Natural killer cell treated with Interleukin-12 subunit alpha and Interleukin-12 subunit beta and Interleukin-15 and Interleukin-18, amount 100 ng/mL, for 72 hours (primary cell): Measurements from ENCODE around the gene TBXAS1. TPM values are rescaled to one million over a fixed set of nuclear protein-coding genes. Genes with fewer than 3 reads are reported as not detected.

Experiments
- ATAC-seq, 2 donors: fragments of 150-1000 bp; cut with Tn5 transposase in 1 of 2; sonication (Bioruptor Pico), chemical (Tn5 transposase) in 1 of 2; 2 replicates each; pipeline ENCODE4 v1.10.0; 2021
- DNase-seq: peaks from one replicate; pipeline ENCODE4 v3.0.0; 2022; ENCODE audit warnings: low spot score
- H3K27ac Mint-ChIP-seq, 2 donors: 1 replicate in 1 of 2; 2 replicates in 1 of 2; pipeline ENCODE4 v1.8.0; 2022; ENCODE audit warnings: mixed read lengths in 2 of 2, mild to moderate bottlenecking in 1 of 2, moderate library complexity in 1 of 2
- H3K27me3 Mint-ChIP-seq, 2 donors: 1 replicate in 1 of 2; 2 replicates in 1 of 2; pipeline ENCODE4 v1.8.0; 2022; ENCODE audit warnings: mixed read lengths in 2 of 2
- H3K36me3 Mint-ChIP-seq: one replicate; pipeline ENCODE4 v1.8.0; 2022; ENCODE audit warnings: mixed read lengths
- H3K4me1 Mint-ChIP-seq, 2 donors: 1 replicate in 1 of 2; 2 replicates in 1 of 2; pipeline ENCODE4 v1.8.0; 2022; ENCODE audit warnings: low read depth in 2 of 2, mixed read lengths in 2 of 2, mild to moderate bottlenecking in 1 of 2
- H3K4me3 Mint-ChIP-seq: one replicate; pipeline ENCODE4 v1.8.0; 2022; ENCODE audit warnings: mixed read lengths
- H3K9me3 Mint-ChIP-seq: 2 replicates; pipeline ENCODE4 v1.8.0; 2022; ENCODE audit warnings: mixed read lengths
- total RNA-seq, 2 donors: library from RNA; stranded (reverse); gene quantifications; one replicate each; pipeline ENCODE4 v1.2.3, GENCODE V29; 2022

The TBXAS1 gene
- total RNA-seq, 2 donors from 2014 or later: 104 to 130 TPM

DNA sequence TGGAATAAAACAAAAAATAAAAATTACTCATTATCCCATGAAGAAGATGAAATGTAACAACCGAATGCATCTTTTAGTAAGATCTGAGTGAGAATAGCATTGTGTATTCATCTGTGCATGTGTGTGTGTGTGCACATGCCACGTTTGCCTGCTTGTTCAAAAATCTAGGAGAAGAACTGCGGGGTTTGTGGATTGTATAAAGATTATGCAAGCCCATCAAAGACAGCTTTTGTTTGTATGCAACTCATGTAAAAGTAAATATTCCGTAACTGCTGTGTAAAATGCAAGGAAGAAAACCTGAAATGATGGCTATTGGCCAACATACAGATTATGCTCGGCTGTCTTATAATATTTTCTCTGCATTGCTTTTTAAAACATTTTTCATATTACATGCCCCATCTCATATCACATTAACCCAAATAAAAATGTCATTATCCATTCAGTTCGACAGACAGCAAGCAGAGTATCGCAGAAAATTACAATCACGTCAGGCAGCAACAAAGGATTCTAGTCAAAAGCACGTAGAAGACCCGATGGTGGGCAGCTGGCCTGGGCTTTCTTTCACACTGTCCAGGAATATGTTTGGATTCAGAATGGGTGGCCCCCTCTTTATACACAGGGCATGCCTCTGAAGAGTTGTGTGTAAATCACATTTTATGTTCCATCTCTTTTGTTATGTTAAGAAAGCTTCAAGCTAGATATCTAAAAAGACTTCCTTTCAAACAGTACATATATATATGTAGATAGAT lies 119.7 kb downstream of the TBXAS1 start:
- ATAC-seq (no peak), DNase-seq (no peak)
- peaks cover 25 to 44% of the 10 kb centered on the region in 2 donors for H3K4me1 Mint-ChIP-seq
- no peaks in the 10 kb centered on the region for H3K27me3 Mint-ChIP-seq
- H3K4me3 Mint-ChIP-seq: no peak overlapping the region
- peaks cover 42% of the 10 kb centered on the region for H3K36me3 Mint-ChIP-seq
- H3K27ac Mint-ChIP-seq: peak overlapping the region in 1 of 2 donors; percentile 24
- H3K9me3 Mint-ChIP-seq: peaks cover 21% of the 10 kb centered on the region

DNA sequence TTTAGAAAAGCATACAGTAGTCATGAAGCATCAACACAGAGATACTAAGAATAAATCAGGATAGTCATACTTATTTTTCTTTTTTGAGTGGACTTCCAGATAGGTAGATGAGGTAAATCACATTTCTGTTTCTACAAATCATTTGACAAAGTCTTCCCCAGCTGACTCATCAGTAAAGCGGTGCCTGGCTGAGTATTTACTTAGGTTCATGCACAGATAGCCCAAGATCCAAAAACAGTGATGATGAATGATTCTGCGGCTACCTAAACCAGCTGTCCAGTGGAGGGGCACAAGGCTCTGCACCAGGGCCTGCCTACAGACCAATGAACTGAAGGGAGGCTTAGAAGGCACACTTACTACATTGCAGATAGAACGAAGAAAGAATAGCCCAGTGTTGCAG lies 120.6 kb downstream of the TBXAS1 start:
- H3K27ac Mint-ChIP-seq: peak overlapping the region in 1 of 2 donors; percentile 24
- ATAC-seq (no peak), DNase-seq (no peak)
- H3K4me3 Mint-ChIP-seq: no peak overlapping the region
- peaks cover 25 to 39% of the 10 kb centered on the region in 2 donors for H3K4me1 Mint-ChIP-seq
- peaks cover 35% of the 10 kb centered on the region for H3K36me3 Mint-ChIP-seq
- peaks cover 17% of the 10 kb centered on the region for H3K9me3 Mint-ChIP-seq
- no peaks in the 10 kb centered on the region for H3K27me3 Mint-ChIP-seq

DNA sequence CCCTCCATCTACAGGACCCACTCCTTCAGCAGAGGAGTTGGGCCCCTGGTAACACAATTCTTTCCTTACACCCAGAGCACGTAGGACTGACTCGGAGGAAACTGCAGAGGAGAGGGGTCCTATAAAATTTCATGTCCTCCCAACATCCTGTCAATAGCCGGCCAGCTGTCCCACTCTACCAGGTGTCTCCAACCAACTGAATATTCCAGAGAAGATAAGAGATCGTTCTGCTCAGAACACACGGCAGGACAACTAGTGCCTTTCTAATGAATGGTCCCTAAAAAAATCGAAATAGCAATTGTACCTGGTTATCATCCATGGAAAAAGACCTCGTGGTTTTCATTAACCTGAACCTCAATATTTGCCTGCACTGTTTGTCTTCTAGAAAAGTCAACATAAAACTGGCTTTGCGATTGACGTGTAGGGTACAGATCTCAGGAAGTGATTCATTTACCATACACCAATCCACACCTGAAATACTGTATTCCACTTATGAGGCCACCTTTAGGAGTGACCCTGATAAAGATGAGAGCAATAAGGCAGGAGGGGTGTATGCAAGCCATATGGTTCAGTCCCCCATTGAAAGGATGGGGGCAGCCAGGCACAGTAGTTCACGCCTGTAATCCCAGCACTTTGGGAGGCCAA lies 121.9 kb downstream of the TBXAS1 start:
- peak overlapping the region in 1 of 2 donors; percentile 82 for H3K27ac Mint-ChIP-seq

DNA sequence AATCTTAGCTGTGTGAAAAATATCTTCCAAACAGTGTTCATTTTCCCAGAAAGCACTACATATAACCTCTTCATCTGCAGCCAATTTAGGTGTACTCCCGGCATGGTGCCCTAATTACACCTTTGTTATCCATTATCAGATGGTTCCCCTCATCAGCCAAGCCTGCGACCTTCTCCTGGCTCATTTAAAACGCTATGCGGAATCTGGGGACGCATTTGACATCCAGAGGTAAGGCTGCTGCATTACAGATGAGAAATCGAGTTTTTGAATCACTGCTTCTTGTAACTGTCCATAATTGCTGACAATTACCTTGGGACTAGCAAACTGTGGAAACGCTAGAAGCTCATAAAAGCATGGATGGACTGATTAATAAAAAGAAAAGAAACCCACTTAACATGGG lies 124.2 kb downstream of the TBXAS1 start:
- H3K9me3 Mint-ChIP-seq: no peaks in the 10 kb centered on the region
- H3K27me3 Mint-ChIP-seq: no peaks in the 10 kb centered on the region
- DNase-seq: no peak
- no peak overlapping the region for H3K4me3 Mint-ChIP-seq
- peaks cover 9% of the 10 kb centered on the region for H3K36me3 Mint-ChIP-seq
- peak overlapping the region; percentile 6 to 45 for H3K27ac Mint-ChIP-seq
- peaks cover 5 to 13% of the 10 kb centered on the region in 2 donors for H3K4me1 Mint-ChIP-seq
- no peak for ATAC-seq

More for the DNA sequence above, 121.9 kb downstream of the TBXAS1 start:
- Mint-ChIP-seq H3K9me3 (peaks cover 9% of the 10 kb centered on the region), H3K27me3 (no peaks in the 10 kb centered on the region), H3K4me3 (no peak overlapping the region), H3K36me3 (peaks cover 22% of the 10 kb centered on the region), H3K4me1 (peaks cover 17 to 25% of the 10 kb centered on the region in 2 donors)
- DNase-seq: no peak
- no peak for ATAC-seq

DNA sequence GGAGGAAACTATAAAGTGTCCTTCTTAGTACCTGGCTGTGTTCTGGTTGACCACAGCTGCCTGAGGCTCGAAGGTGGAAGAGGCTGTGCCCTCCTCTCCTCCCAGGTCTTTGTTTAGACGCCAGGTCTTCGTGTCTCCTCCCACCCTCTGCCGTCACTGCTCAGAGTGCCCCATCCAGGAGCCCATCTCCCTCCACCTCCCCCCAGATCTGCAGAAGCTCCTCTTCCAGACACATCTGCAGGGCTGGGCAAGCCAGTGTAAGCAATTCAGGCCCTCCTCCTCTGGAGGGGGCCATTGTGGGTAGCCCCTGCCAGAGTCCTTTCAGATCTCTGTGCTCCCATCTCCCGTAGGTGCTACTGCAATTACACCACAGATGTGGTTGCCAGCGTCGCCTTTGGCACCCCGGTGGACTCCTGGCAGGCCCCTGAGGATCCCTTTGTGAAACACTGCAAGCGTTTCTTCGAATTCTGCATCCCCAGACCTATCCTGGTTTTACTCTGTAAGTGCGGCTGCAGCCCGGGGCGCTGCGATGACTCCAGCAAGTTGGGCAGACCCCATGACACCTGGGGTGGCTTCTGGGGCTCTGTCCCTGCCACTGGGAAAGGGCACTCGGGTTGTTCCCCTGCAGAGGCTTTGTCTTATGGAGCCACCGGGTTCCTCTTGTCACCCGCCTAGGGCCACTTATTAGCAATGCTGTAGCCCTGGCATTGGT lies 126.2 kb downstream of the TBXAS1 start:
- peaks cover 4% of the 10 kb centered on the region for H3K36me3 Mint-ChIP-seq
- H3K4me3 Mint-ChIP-seq: no peak overlapping the region
- peak overlapping the region in 1 of 2 donors; percentile 65 for H3K27ac Mint-ChIP-seq
- no peaks in the 10 kb centered on the region for H3K9me3 Mint-ChIP-seq
- ATAC-seq (peak in 1 of 2 donors; percentile 20), DNase-seq (no peak)
- H3K4me1 Mint-ChIP-seq: peaks cover 5 to 12% of the 10 kb centered on the region in 2 donors
- no peaks in the 10 kb centered on the region for H3K27me3 Mint-ChIP-seq

DNA sequence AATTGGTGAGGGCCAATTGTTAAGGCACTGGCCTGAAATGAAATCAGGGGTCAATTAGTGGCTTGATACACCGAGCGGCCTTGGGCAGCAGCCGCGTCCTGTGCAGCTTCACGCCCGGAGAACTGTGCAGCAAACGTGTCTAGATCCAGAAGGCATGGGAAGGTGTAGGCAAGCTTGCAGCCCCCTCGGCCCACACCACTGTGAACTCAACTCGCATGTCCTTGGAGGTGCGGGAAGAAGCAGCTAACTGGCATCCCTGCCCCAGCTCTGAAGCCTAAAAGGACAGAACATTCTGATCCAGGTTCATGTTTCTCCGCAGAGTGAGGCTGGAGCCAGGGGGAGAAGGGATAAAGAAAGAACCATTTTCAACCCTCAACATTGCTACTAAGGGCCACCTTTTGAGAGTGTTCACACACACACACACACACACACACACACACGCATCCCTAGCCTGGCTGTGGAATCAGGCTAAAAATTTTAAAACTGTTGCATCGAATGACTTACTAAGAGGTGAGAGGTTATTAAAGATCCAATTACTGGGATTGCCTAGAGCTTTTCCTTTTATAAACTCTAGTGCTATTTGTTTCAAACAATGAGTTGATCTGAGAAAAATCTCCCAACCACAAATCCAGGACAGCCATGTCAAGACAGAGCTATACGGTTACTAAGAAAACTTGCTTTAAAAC lies 129.7 kb downstream of the TBXAS1 start:
- ATAC-seq (no peak), DNase-seq (no peak)
- Mint-ChIP-seq H3K4me3 (no peak overlapping the region), H3K27me3 (no peaks in the 10 kb centered on the region), H3K36me3 (peaks cover 17% of the 10 kb centered on the region), H3K9me3 (no peaks in the 10 kb centered on the region), H3K27ac (no peak overlapping the region), H3K4me1 (peaks cover 15 to 16% of the 10 kb centered on the region in 2 donors)

DNA sequence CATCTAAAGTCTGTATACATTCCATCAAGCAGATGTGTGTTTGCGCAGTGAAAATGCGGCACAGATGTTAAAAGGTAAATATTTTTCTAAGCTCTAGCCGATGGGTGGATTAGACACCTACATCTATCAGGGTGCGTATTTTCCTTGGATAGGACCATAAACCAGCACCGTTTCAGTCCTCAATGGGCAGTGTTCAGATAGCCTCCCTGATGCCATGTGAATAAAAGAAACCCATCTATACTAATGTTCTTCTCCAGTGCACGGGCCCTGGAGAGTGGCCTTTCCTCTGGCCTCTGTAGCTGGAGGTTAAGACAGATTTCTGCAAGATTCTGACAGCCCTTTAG lies 130.2 kb downstream of the TBXAS1 start:
- H3K27ac Mint-ChIP-seq: peak overlapping the region in 1 of 2 donors; percentile 79
- H3K9me3 Mint-ChIP-seq: no peaks in the 10 kb centered on the region
- no peak overlapping the region for H3K4me3 Mint-ChIP-seq

DNA sequence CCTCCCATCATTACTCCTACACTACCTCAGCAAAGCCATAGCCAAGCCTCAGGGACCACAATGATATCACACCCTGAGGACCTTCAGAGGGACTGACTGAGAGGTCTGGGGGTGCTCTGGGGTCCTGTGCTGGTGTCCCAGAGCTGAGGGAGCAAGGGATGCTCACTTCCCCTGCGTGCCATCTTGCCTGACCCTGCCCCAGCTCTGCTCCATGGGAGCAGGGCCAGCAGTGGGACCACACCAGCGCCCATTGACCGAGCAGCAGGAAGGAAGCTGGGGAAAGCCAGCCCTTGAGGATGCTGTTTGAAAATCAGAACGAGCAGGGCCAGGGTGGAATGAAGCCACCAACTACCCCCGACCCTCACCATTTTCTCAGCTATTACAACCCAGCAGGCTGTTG lies 130.7 kb downstream of the TBXAS1 start:
- ATAC-seq: peak in 1 of 2 donors; percentile 34
- Mint-ChIP-seq H3K27ac (peak overlapping the region in 1 of 2 donors; percentile 79), H3K9me3 (no peaks in the 10 kb centered on the region), H3K4me3 (no peak overlapping the region), H3K27me3 (no peaks in the 10 kb centered on the region), H3K36me3 (peaks cover 18% of the 10 kb centered on the region), H3K4me1 (peaks cover 15 to 16% of the 10 kb centered on the region in 2 donors)
- no peak for DNase-seq

More for the DNA sequence above, 130.2 kb downstream of the TBXAS1 start:
- no peak for ATAC-seq
- Mint-ChIP-seq H3K27me3 (no peaks in the 10 kb centered on the region), H3K36me3 (peaks cover 18% of the 10 kb centered on the region), H3K4me1 (peaks cover 15 to 16% of the 10 kb centered on the region in 2 donors)
- DNase-seq: no peak

DNA sequence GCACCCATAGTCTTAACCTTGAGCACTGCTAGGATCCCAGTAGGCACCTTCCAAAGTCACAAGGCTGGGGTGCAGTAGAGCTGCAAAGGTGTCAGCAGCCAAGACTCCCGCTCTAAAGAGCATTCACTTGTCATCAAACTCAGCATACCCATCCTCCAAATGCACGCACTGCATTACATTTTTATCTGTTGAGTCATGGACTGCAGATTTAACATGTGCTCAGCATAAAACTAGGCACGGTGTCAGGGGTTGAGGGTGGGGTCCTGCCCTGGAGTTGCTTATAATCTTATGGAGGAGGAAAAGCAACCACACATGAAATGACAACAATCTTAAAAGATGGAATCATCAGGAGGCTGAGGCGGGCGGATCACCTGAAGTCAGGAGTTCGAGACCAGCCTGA lies 131.1 kb downstream of the TBXAS1 start:
- ATAC-seq (no peak), DNase-seq (no peak)
- Mint-ChIP-seq H3K27me3 (no peaks in the 10 kb centered on the region), H3K9me3 (no peaks in the 10 kb centered on the region), H3K27ac (peak overlapping the region; percentile 55 to 79), H3K4me3 (no peak overlapping the region), H3K4me1 (peaks cover 15 to 16% of the 10 kb centered on the region in 2 donors), H3K36me3 (peaks cover 18% of the 10 kb centered on the region)

DNA sequence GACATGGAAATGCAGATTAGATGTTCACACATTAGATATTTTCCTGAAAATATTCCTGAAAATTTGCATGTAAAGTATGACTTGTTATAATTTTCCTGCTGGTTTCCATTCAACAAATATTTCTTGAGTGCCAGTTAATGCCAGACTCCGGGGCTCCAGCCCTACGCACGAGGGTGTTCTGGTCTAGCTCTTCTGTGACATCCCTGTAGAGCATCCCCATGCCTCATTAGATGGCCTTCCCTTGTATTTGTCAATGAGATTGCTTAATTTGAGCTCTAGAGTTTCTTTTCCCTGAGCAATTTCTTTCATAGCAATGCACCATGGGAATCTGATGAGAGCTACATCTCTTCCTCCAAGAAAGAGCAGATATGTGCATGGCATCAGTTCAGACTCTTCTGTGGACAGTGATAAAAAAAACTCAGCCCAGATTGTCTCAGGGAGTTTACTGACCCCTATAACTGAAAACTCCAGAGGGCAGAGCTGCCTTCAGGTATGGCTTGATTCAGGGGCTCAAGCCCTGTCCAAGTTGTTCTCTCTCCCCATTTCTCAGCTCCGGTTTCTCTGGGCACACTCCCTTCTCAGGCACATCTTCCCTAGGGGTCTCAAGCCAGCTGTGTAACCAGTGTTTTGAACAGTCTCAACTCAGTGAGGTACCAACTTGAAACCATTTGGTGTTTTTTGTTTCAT lies 137.0 kb downstream of the TBXAS1 start:
- Mint-ChIP-seq H3K27me3 (no peaks in the 10 kb centered on the region), H3K36me3 (peaks cover 34% of the 10 kb centered on the region), H3K4me3 (no peak overlapping the region), H3K27ac (peak overlapping the region in 1 of 2 donors; percentile 47), H3K9me3 (no peaks in the 10 kb centered on the region), H3K4me1 (peaks cover 11 to 14% of the 10 kb centered on the region in 2 donors)
- ATAC-seq (no peak), DNase-seq (no peak)

DNA sequence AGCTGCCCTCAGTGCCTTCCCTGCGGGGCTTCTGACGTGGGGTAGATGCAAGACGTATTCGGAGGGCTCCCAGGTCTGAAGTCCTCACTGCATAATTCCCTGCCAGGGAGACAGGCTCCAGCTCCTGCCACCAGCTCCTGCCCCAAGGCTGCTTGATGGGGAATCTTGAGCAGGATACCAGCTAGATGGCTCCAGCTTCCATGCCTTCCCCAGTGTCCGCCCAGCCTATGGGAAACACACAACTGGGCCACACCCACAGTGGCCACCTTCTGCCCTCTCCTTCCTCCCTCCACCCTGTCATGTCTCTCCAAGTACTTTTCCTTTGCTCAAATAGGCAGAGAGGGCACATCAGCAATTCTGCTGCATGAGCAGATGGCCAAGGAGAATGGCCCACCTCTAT lies 137.9 kb downstream of the TBXAS1 start:
- no peak for DNase-seq
- Mint-ChIP-seq H3K4me1 (peaks cover 10 to 16% of the 10 kb centered on the region in 2 donors), H3K9me3 (no peaks in the 10 kb centered on the region)

DNA sequence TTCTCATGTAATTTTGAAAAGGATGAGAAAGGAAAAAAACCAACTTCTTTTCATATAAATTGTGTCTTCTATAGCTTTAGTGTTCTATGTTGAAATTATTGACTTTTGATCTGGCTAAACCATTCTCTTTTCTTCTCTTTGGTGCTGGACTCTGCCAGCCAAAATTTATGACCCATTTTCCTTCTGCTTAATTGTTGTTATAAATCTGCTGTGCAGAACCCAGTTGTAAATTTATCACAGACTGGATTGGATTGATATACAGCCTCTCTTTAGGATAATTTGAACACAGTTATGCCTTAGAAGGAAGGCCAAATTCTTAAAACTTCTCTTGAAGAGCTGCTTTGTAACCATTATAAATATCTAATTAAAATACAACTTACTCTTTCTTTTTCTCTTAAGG lies 139.9 kb downstream of the TBXAS1 start:
- no peaks in the 10 kb centered on the region for H3K27me3 Mint-ChIP-seq
- peaks cover 16% of the 10 kb centered on the region for H3K36me3 Mint-ChIP-seq
- H3K4me1 Mint-ChIP-seq: peaks cover 0 to 12% of the 10 kb centered on the region in 2 donors
- ATAC-seq: no peak
- H3K27ac Mint-ChIP-seq: peak overlapping the region in 1 of 2 donors; percentile 78
- no peaks in the 10 kb centered on the region for H3K9me3 Mint-ChIP-seq
- no peak overlapping the region for H3K4me3 Mint-ChIP-seq
- DNase-seq: no peak

More for the DNA sequence above, 137.9 kb downstream of the TBXAS1 start:
- H3K27ac Mint-ChIP-seq: peak overlapping the region in 1 of 2 donors; percentile 82
- no peaks in the 10 kb centered on the region for H3K27me3 Mint-ChIP-seq
- H3K4me3 Mint-ChIP-seq: no peak overlapping the region
- peaks cover 32% of the 10 kb centered on the region for H3K36me3 Mint-ChIP-seq
- peak in 1 of 2 donors; percentile 11 for ATAC-seq

DNA sequence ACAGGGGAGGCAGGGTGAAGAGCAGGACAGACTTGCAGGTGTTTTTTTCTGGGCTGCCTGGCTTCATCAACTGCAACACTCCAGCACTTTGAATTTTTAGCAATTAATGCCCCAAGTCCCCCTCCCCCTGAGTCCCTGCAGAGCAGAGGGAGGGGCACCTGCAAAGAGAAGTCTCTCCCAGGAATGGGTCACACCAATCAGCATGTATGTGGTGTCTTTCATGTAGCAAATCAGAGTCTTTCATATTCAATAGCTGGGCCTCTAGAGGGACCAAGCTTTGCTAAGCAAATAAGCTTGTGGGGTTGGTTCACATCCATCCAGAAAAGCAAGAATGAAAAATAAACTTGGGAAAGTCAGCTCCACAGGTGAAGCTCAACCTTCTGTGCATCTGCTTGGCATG lies 143.0 kb downstream of the TBXAS1 start:
- peak overlapping the region in 1 of 2 donors; percentile 17 for H3K27ac Mint-ChIP-seq
- no peaks in the 10 kb centered on the region for H3K9me3 Mint-ChIP-seq
- peaks cover 6 to 26% of the 10 kb centered on the region in 2 donors for H3K4me1 Mint-ChIP-seq
- H3K36me3 Mint-ChIP-seq: peaks cover 11% of the 10 kb centered on the region
- no peak overlapping the region for H3K4me3 Mint-ChIP-seq
- ATAC-seq: no peak
- DNase-seq: no peak
- H3K27me3 Mint-ChIP-seq: no peaks in the 10 kb centered on the region
